Skin epidermis (tissue), 12 donors: ENCODE data around the gene LDLRAD2.
"Not testable (repeated sequence)": the region's sequence is repeated elsewhere in the genome, so short reads cannot be mapped to it uniquely, and the experiment has no call there.

Experiments
- H3K27ac ChIP-seq, 21 experiments: fragments of 200-600 bp; sonication (generic) in 11 of 21; one replicate each; pipeline ENCODE4 v1.5.0; 2020; ENCODE audit warnings: mild to moderate bottlenecking in 3 of 21, inconsistent platforms in 2 of 21, moderate library complexity in 2 of 21
- H3K4me3 ChIP-seq, 7 experiments: fragments of 200-600 bp; sonication (generic) in 2 of 7; one replicate each; pipeline ENCODE4 v1.5.0; 2020; ENCODE audit warnings: inconsistent platforms in 2 of 7, mild to moderate bottlenecking in 2 of 7, moderate library complexity in 1 of 7

The LDLRAD2 gene

GRCh38 chr1:21822349-21822748, 10.3 kb downstream of the LDLRAD2 start:
- Histone ChIP-seq H3K27ac (no peak overlapping the region), H3K4me3 (no peak overlapping the region)

DNA sequence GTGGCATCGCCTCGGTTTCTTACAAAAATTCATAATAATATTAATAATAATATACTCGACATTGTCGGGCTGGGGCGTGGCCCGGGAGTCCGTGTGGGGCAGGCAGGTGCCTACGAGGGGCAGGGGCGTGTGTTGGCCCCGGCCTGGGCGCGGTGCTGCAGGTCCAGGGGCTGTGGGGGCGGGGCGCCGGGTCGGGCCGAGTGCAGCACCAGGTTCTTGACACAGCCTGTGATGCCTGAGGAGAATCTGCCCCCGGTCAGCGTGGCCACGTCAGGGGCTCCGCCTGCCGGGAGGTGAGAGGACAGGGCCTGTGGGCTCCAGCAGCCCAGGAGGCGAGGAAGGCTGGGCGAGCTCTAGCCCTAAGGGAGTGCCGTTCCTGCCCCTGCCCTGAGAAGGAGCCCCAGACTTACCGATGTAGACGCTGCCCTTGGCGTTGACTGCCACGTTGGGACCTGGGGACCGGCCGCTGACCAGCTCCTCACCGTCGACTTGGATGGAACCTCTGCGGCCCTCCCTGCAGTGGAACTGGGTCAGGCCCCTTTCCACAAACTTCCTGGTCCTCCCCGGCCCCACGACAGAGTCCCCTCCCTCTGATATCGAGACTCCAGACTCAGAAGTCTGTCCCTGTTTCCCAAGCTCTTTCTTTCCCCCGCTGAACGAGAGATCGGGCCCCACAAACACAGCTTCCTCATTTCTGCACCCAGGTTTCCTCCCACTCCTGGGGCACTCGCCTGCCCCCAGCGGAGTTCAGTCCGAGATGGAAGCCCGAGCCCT, 11.3 kb downstream of the LDLRAD2 start:
- Histone ChIP-seq H3K4me3 (no peak overlapping the region), H3K27ac (no peak overlapping the region)

GRCh38 chr1:21823980-21824702, 12.1 kb downstream of the LDLRAD2 start:
- Histone ChIP-seq H3K27ac (no peak overlapping the region), H3K4me3 (no peak overlapping the region)

DNA sequence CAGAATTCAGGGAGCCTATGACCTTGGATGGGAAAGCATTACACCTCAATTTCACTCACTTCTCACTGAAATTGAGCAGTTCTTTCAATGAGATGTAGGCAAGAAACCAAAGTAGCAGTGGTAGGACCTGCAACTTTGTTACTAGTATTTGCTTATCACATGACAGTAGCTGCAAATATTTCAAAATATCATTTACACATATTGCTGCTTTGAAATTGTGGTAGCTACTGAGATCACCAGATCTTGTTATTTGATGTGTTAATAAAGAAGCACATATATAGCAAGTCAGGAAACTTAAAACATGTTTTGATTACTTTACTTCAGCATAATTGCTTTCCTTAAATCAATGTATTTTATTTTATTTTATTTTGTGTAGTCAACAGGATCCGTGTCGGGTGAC, 12.9 kb downstream of the LDLRAD2 start:
- no peak overlapping the region for H3K27ac ChIP-seq

DNA sequence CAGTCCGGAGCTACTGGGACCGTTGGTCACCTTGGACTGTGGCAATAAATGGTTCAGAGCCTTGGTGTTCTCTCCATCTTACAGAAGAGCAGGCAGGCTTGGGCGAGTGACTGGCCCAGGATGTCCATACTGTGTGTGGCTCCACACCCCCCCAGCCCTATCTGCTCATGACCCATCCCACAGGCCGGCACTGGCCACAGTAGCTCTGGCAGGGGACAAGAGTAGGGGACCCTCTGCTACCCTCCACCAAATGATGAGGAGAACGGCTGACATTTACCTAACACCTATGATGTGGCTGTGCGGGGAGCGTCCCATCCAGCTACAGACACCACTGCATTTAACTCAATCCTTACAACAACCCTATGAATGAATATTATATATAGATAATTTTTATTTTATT, 13.3 kb downstream of the LDLRAD2 start:
- H3K27ac ChIP-seq = no peak overlapping the region
- H3K4me3 ChIP-seq = no peak overlapping the region

More for the DNA sequence above, 12.9 kb downstream of the LDLRAD2 start:
- H3K4me3 ChIP-seq = no peak overlapping the region

DNA sequence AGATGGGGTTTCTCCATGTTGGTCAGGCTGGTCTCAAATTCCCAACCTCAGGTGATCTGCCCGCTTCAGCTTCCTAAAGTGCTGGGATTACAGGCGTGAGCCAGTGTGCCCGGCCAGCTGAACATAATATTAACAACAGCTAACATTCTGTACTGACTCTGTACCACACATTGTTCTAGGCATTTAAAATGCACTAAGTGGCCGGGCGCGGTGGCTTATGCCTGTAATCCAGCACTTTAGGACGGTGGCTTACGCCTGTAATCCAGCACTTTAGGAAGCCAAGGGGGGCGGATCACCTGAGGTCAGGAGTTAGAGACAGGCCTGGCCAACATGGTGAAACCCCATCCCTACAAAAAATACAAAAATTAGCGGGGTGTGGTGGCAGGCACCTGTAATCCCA, 14.6 kb downstream of the LDLRAD2 start:
- H3K27ac ChIP-seq = not testable (repeated sequence)

DNA sequence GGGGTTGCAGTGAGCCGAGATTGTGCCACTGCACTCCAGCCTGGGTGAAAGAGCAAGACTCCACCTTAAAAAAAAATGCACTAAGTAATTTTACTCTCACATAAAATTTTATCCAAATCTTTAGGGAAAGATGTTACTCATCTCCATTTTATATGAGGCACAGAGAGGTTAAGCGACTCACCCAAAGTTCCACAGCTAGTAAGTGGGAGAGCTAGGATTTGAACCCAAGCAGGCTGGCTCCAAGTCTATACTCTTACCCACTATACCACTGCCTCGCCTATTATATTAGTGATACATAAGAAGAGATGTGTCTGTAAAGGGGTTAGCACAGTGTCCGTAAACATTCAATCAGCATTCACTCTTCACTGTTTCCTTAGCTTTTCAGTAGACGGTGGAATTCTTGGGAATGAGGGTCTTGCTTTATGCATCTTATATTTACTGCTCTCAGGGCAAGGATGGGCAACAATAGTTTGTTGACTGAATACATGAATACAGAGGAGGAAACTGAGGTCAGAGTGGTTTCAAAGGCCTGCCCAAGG, 15.1 kb downstream of the LDLRAD2 start:
- Histone ChIP-seq H3K27ac (no peak overlapping the region), H3K4me3 (no peak overlapping the region)

More for the DNA sequence above, 14.6 kb downstream of the LDLRAD2 start:
- H3K4me3 ChIP-seq = not testable (repeated sequence)

- Histone ChIP-seq H3K27ac (no peak overlapping the region), H3K4me3 (no peak overlapping the region)
Observed at GRCh38 chr1:21828075-21828474, 16.0 kb downstream of the LDLRAD2 start.

DNA sequence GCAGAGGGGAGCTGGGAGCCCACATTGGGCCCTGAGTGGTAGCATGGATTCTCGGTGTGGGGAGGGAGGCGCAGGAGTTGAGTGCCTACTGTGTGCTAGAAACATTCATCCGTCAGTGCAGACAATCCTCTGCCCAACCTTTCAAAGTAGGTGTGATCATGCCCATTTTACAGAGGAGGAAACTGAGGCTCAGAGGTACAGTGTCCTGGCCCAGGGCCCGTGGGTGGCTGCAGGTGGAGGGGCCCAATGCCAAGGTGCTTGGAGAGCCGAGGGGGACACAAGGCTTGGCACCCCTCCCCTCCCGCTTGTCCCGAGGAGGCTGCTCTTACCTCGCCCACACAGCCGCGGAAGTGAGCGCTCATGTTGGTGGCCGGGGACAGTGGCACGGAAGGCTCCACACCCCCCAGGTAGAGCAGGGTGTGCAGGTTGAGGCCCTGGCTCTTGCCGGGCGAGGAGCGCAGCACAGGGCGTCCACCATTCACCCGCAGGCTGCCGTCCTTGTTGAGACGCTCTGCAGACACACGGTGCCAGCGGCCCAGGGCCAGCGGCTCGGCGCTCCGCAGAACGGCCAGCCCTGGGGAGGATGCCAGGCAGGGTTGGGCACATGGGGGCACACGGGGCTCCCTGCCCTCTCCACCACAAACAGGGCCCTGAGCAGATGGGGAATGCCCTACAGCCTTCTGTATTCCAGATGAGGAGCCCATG, 16.6 kb downstream of the LDLRAD2 start:
- Histone ChIP-seq H3K27ac (no peak overlapping the region), H3K4me3 (no peak overlapping the region)

- H3K27ac ChIP-seq = no peak overlapping the region
- no peak overlapping the region for H3K4me3 ChIP-seq
Observed at GRCh38 chr1:21829294-21829693, 17.2 kb downstream of the LDLRAD2 start.

DNA sequence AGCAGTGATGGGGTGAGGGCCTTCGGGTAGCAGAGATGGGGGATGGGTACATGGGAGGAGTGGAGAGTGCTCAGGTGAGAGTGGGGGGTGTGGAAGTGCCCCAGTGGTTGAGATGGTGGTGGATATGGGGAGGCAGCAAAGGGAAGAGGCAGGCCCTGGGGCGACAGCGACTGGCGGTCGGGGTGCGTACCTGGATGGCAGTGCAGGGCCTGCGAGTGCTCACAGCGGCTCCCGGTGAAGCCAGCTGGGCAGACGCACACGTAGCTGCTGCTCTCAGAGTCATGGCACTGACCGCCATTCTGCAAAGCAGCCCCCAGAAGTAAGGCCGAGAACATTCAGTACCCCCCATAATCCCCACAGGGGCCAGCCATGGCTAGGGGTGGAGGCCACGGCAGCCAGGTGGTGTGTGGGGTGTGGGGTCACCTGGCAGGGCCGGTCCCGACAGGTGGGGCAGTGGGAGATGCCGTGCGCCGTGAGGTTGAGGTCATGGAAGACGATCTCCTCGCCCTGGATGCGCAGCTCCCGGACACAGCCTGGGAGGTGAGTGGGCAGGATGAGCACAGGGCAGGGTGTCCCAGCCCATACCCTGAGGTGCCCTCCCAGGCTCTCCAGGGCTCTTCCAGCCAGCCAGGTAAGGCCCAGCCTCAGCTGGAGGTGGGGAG, 18.9 kb downstream of the LDLRAD2 start:
- Histone ChIP-seq H3K4me3 (no peak overlapping the region), H3K27ac (no peak overlapping the region)

DNA sequence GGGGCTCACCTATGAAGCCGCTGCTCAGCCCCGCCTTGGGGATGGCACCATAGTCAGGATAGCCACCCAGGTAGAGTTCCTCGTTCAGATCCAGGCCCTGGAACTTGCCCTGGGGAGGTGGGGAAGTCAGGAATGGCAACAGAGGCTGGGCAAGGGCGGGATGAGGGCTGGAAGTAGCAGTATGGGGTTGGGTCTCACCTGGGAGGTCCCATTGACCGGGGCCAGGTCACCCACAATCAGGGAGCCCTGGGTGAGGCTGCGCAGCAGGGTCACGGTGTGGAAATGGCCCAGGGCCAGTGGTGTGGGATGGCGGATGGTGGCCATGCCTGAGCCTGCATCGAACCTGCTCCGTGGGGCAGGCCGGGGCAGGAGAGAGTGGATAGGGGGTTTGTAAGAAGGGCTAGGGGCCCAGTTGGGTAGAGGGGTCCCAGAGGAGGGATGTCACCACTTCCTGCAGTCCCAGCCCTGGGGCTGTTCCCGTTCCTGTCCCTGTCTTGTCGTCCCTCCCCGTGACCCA, 19.4 kb downstream of the LDLRAD2 start:
- no peak overlapping the region for H3K27ac ChIP-seq
- no peak overlapping the region for H3K4me3 ChIP-seq

- Histone ChIP-seq H3K4me3 (no peak overlapping the region), H3K27ac (no peak overlapping the region)
Observed at GRCh38 chr1:21833392-21833976, 21.4 kb downstream of the LDLRAD2 start.

GRCh38 chr1:21834094-21834493, 22.0 kb downstream of the LDLRAD2 start:
- no peak overlapping the region for H3K4me3 ChIP-seq
- no peak overlapping the region for H3K27ac ChIP-seq

GRCh38 chr1:21834666-21835065, 22.6 kb downstream of the LDLRAD2 start:
- H3K27ac ChIP-seq = no peak overlapping the region
- no peak overlapping the region for H3K4me3 ChIP-seq

GRCh38 chr1:21836010-21836409, 23.9 kb downstream of the LDLRAD2 start:
- H3K4me3 ChIP-seq = no peak overlapping the region
- no peak overlapping the region for H3K27ac ChIP-seq

DNA sequence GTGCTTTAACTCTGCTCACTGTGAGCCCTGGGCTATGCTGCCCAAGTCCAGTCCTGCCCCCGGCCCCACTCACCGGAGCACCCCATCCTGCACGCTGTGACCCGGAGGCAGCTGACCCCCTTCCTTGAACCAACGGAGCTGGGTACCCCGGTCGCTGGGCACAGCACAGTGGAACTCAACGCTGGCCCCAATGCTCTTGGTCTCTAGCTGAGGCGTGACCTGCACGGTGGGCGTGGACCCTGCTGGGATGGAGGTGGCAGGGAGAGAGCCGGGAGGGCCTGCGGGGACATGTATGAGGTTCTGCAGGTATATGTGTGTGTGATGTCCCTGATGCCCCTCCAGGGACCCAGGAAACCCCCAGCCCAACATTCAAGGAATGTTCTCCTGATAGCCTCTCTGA, 24.7 kb downstream of the LDLRAD2 start:
- Histone ChIP-seq H3K27ac (no peak overlapping the region), H3K4me3 (no peak overlapping the region)

GRCh38 chr1:21837476-21837875, 25.4 kb downstream of the LDLRAD2 start:
- H3K27ac ChIP-seq = no peak overlapping the region
- no peak overlapping the region for H3K4me3 ChIP-seq

DNA sequence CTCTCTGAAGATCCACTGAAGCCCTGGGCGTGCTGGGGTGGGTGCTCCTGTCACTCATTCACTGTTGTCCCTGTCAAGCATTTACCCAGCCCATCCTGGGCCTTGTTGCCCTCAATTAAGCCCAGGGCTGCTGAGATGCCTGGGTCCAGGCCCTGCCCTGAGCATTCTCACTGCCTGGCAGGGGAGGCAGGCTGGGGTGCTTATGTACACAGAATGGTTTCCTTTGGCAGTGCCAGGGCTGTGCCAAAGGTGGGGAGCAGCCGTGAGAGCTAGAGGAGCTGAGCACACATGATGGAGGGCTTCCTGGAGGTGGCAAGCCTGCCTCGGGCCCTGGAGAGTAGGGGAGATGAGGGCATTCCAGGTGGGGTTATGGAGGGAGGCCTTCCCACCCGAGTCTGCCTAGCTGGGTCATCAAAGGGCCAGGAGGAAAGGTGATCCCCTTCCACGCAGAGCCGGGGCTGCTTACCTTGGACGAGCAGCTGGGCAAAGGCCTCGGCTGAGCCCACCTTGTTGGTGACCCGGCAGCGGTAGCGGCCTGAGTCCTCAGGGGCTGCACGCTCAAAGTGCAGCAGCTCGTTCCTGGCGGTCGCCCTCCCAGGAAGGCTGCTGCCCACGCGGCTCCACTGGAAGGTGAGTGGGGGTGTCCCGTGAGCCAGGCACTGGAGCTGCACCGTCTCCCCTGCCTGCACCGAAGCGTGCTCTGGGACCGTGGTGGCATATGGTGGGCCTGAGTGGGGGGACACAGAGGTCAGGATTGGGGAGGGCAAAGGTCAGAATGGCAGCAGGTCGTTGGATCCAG, 26.5 kb downstream of the LDLRAD2 start:
- H3K4me3 ChIP-seq = no peak overlapping the region
- no peak overlapping the region for H3K27ac ChIP-seq
